Heart left ventricle (tissue), 16 donors: ENCODE data around the gene WLS. TPM values are rescaled to one million over a fixed set of nuclear protein-coding genes. Genes with fewer than 3 reads are reported as not detected.

Experiments
- ATAC-seq, 4 donors: fragments of 200-7000 bp; cut with Tn5 transposase; one replicate each; pipeline ENCODE4 v1.9.1; 2020 to 2022; ENCODE audit warnings: moderate library complexity in 4 of 4, mild to moderate bottlenecking in 3 of 4, moderate number of reproducible peaks in 1 of 4
- DNase-seq, 5 donors: peaks; one replicate each; pipeline ENCODE4 v3.0.0-alpha.2; 2020
- H3K27ac ChIP-seq, 12 donors: fragments of 200-600 bp; sonication (generic) in 4 of 12; one replicate each; pipeline versions ENCODE4 v1.5.0 to v1.8.0; 2016 to 2022; ENCODE audit warnings: mild to moderate bottlenecking in 2 of 12
- H3K27me3 ChIP-seq, 9 donors: fragments of 200-600 bp; sonication (generic) in 2 of 9; one replicate each; pipeline versions ENCODE4 v1.5.1 to v1.8.0; 2016 to 2022; ENCODE audit warnings: mild to moderate bottlenecking in 3 of 9
- H3K36me3 ChIP-seq, 9 donors: fragments of 200-600 bp; sonication (generic) in 2 of 9; one replicate each; pipeline versions ENCODE4 v1.5.0 to v1.8.0; 2018 to 2022; ENCODE audit warnings: mild to moderate bottlenecking in 2 of 9
- H3K4me1 ChIP-seq, 12 donors: fragments of 200-600 bp; sonication (generic) in 4 of 12; one replicate each; pipeline versions ENCODE4 v1.5.0 to v1.8.0; 2016 to 2022; ENCODE audit warnings: mild to moderate bottlenecking in 3 of 12
- H3K4me3 ChIP-seq, 12 donors: fragments of 200-600 bp; sonication (generic) in 4 of 12; one replicate each; pipeline versions ENCODE4 v1.5.0 to v1.8.0; 2017 to 2022; ENCODE audit warnings: mild to moderate bottlenecking in 9 of 12, moderate library complexity in 4 of 12
- H3K9me3 ChIP-seq, 12 donors: fragments of 200-600 bp; sonication (generic) in 4 of 12; one replicate each; pipeline versions ENCODE4 v1.5.0 to v1.8.0; 2016 to 2022; ENCODE audit warnings: mild to moderate bottlenecking in 1 of 12
- POLR2A ChIP-seq, 2 donors: fragments of 450-650 bp; IDR thresholded peaks; one replicate each; pipeline ENCODE4 v1.6.1; 2017; ENCODE audit warnings: antibody characterized with exemption in 2 of 2, mild to moderate bottlenecking in 2 of 2, moderate library complexity in 2 of 2
- WGBS, 4 donors: extraction: QIAGEN DNeasy Blood & Tissue Kit in 2 of 4; methylation state at CpG; one replicate each; pipeline versions ENCODE4 v1.1.5 to v1.1.7; 2013 to 2018; 5-methylcytosine and 5-hydroxymethylcytosine counted together
- intact Hi-C, 10 donors: fragments of 100-400 bp; cut with DNase I; formaldehyde crosslinking; loops; one replicate each; pipeline versions ENCODE4 v1.11.1 to v1.14.2; 2022
- polyA plus RNA-seq, 2 donors: library from polyadenylated mRNA; stranded (reverse); fragments of 200-250 nt; gene quantifications; one replicate each; pipeline ENCODE4 v1.2.3, GENCODE V29; 2013
- total RNA-seq, 9 donors: library from RNA; depleted of rRNA in 2 of 9; stranded (reverse); fragments of >200 nt in 2 of 9; fragmentation: NEBNext Ultra II Directional in 3 of 9; extraction: Animal tissue kit (Norgen Biotek cat#: 25700) in 3 of 9; gene quantifications; one replicate each; pipeline versions ENCODE4 v1.1.0 to v1.2.4, GENCODE V29; 2016 to 2023
- TF ChIP-seq, protein P1 (sequence below), 12 donors: fragments of 200-600 bp; sonication (generic) in 4 of 12; IDR thresholded peaks; one replicate each; pipeline versions ENCODE4 v1.5.0 to v1.8.0; 2018 to 2022; ENCODE audit warnings: antibody characterized with exemption in 12 of 12, mild to moderate bottlenecking in 5 of 12
- donor health status: ischemic (EF 13 %, LVEDD 7.1; RV severe dilation, severe dysfunction).
- donor health status: healthy with polysubstance abuse.
- donor health status: DM: no; HTN: yes; CAD: no.
- donor health status: DM: no; HTN: no; CAD: no.
- donor health status: ischemic (EF 25% LVEDD 6.9; RV normal size, moderate dysfunction).
- donor health status: ischemic (EF 25% LVEDD 5.7; RV mildly dilated, moderate dysfunction).
- donor health status: healthy.
- donor health status: DM: yes; HTN: yes; CAD: no.
- donor health status: ischemic (EF 35%, LVEDD 5.7; RV mildly dilated, moderate dysfunction).
- donor health status: nonischemic (EF 11% LVEDD 7.7; RV severe dilation, severe dysfunction).
- donor health status: DM: yes; HTN: yes; CAD: no.
- donor health status: PGD.
- donor health status: ischemic (EF 29% LVEDD 5.4; RV normal size, mild dysfunction).
- donor health status: nonischemic (EF 23%, LVEDD 6.1; RV moderate dilation, normal function).

WLS gene
- total and polyA plus RNA-seq, 11 donors, result 36.5 to 115 (median 101) TPM

DNA sequence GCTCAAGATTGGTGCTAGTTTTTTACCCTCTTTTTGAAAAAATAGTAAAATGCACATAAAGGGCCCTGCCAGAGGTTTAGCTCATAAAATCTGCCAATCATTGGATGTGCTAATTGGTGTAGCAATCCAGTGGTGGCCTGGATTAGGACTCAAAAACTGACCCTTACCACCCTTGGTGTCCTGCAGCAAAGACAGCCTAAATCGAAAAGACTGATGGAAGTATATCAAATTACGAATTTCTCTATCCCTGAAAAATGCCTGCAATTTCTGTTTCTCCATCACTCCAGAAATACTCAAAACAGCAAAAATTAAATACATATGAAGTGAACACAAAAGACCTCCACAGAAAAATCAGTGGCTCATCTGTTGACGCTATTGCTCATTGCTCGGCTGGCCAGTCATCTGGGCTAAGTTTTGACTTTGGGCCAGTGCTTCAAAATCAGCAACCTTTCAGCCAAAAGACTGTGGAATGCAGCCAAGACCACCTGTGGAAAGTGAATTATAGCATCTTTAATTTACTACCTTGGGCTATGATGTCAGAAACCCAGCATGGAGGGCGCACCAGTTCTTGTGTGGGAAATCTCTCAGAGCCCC lies 30.0 kb downstream of the WLS start:
- ATAC-seq (no peak), DNase-seq (no peak)
- 80 to 86% (median 82%) methylated on average over 5 of the region's 5 CpGs for WGBS, 4 donors
- peak overlapping the region in 7 of 12 donors; percentile 2 to 43 (median 27) for H3K27ac ChIP-seq
- H3K4me1 ChIP-seq, result peaks cover 3 to 89% (median 43%) of the 10 kb centered on the region in 12 donors
- TF ChIP-seq POLR2A (IDR thresholded peaks at IDR 0.05), result no peak
- TF ChIP-seq, protein P1, sequence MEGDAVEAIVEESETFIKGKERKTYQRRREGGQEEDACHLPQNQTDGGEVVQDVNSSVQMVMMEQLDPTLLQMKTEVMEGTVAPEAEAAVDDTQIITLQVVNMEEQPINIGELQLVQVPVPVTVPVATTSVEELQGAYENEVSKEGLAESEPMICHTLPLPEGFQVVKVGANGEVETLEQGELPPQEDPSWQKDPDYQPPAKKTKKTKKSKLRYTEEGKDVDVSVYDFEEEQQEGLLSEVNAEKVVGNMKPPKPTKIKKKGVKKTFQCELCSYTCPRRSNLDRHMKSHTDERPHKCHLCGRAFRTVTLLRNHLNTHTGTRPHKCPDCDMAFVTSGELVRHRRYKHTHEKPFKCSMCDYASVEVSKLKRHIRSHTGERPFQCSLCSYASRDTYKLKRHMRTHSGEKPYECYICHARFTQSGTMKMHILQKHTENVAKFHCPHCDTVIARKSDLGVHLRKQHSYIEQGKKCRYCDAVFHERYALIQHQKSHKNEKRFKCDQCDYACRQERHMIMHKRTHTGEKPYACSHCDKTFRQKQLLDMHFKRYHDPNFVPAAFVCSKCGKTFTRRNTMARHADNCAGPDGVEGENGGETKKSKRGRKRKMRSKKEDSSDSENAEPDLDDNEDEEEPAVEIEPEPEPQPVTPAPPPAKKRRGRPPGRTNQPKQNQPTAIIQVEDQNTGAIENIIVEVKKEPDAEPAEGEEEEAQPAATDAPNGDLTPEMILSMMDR (IDR thresholded peaks at IDR 0.05), result no peak
- intact Hi-C loops, result no loop called here
- H3K9me3 ChIP-seq, result no peaks in the 10 kb centered on the region
- H3K36me3 ChIP-seq, result no peaks in the 10 kb centered on the region
- H3K27me3 ChIP-seq, result no peaks in the 10 kb centered on the region
- H3K4me3 ChIP-seq, result no peak overlapping the region

DNA sequence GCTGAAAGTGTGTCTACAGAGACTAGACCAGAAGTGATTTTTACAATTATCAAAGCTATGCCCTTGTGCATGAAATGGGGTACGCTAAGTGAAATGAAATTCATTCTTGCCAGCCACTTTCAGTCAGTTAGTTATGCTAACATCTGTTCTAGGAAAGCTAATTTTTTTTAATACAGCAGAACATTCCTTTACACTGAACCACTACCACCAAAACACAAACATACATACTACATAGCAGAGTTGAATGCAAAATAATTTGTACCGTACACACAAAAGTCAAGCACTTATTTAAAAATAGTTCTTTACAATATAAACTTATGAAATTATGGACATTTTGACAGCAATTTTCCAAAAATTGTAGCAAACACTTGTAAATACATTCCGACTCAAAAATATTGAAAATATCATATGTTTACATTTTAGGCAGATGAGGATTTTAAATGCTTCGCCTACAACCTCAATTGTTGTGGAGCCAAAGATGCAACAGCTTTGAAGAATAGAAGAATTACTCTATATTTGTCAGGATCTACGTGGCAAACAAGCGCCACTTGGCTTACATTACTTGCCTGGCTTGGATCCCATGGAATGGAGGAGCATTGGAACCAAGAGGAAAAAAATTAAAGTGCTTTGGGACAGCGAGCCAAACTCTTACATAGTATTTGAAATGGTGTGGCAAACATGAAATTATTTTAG lies 30.6 kb downstream of the WLS start:
- Histone ChIP-seq H3K27me3 (no peaks in the 10 kb centered on the region), H3K9me3 (no peaks in the 10 kb centered on the region), H3K36me3 (no peaks in the 10 kb centered on the region), H3K4me1 (peaks cover 3 to 89% (median 40%) of the 10 kb centered on the region in 12 donors), H3K4me3 (no peak overlapping the region), H3K27ac (peak overlapping the region in 7 of 12 donors; percentile 2 to 43 (median 27))
- DNase-seq (peak in 1 of 5 donors; percentile 45), ATAC-seq (peak in 1 of 4 donors; percentile 32)
- TF ChIP-seq POLR2A (IDR thresholded peaks at IDR 0.05), result no peak
- TF ChIP-seq, protein P1 (IDR thresholded peaks at IDR 0.05), result no peak
- intact Hi-C loops, result no loop called here
- 47 to 61% (median 53%) methylated on average over 7 of the region's 7 CpGs for WGBS, 4 donors

DNA sequence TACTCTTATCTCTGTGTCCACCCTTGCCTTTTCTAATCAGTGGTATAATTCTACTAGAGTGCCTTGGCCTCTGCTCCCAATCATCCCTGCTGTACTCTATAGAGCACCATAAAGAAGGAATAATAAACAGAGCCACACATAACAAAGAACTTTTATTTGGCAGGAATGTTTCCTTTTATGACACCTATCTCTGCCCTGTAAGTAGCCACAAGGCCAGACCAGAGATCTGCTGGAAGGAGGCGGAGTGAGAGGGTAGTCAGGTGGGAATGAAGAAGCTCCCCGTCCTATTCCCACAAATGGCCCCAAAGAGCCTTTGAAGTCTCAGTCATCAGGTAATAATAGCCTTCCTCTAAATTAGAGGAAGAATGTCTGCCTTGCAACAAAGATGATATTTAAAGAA lies 32.7 kb downstream of the WLS start:
- no peak for DNase-seq
- H3K9me3 ChIP-seq, result no peaks in the 10 kb centered on the region
- ATAC-seq, result no peak
- H3K4me1 ChIP-seq, result peaks cover 0 to 80% (median 26%) of the 10 kb centered on the region in 12 donors
- intact Hi-C loops, result no loop called here
- H3K27ac ChIP-seq, result peak overlapping the region in 1 of 12 donors; percentile 35
- WGBS, 4 donors, result 89 to 98% (median 91%) methylated on average over 2 of the region's 2 CpGs
- no peaks in the 10 kb centered on the region for H3K27me3 ChIP-seq
- no peaks in the 10 kb centered on the region for H3K36me3 ChIP-seq
- no peak overlapping the region for H3K4me3 ChIP-seq
- TF ChIP-seq POLR2A (IDR thresholded peaks at IDR 0.05), result no peak
- TF ChIP-seq, protein P1 (IDR thresholded peaks at IDR 0.05), result no peak

DNA sequence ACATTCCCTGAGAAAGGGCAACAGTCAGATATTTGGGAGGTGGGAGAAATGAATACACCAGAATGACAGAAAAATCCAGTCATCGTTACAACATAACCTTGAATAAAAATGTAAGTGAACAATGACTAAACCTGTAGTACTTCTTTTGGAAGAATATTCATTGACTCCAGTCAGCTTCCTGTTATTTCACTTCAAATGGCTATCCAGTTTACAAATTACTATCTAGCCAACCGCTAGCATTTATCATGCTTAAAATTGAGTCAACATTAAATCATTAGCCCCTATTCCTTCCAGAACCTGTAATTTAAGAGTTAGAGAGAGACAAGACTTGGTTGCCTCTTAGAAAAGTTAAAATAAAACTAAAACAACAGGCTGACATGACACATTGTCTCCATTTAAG lies 33.6 kb downstream of the WLS start:
- ATAC-seq (no peak), DNase-seq (no peak)
- peak overlapping the region in 1 of 12 donors; percentile 39 for H3K27ac ChIP-seq
- H3K4me1 ChIP-seq, result peaks cover 0 to 72% (median 25%) of the 10 kb centered on the region in 12 donors
- TF ChIP-seq, protein P1 (IDR thresholded peaks at IDR 0.05), result no peak
- TF ChIP-seq POLR2A (IDR thresholded peaks at IDR 0.05), result no peak
- intact Hi-C loops, result no loop called here
- peaks cover 0 to 3% (median 0%) of the 10 kb centered on the region in 9 donors for H3K36me3 ChIP-seq
- no peaks in the 10 kb centered on the region for H3K27me3 ChIP-seq
- H3K9me3 ChIP-seq, result no peaks in the 10 kb centered on the region
- H3K4me3 ChIP-seq, result no peak overlapping the region
- 61 to 88% (median 82%) methylated on average over 2 of the region's 2 CpGs for WGBS, 4 donors
